Subcutaneous abdominal adipose tissue (tissue), 5 donors: ENCODE results near the gene GLIPR1.

Experiments
- H3K27ac ChIP-seq: one replicate; pipeline ENCODE4 v1.7.0; 2013; ENCODE audit warnings: low read depth, mild to moderate bottlenecking, inconsistent platforms, low read length, moderate library complexity
- H3K27me3 ChIP-seq, 5 donors: one replicate each; pipeline ENCODE4 v1.7.0; 2013; ENCODE audit warnings: low read length in 5 of 5, inconsistent platforms in 1 of 5; ENCODE audit not compliant: control insufficient read depth in 5 of 5, insufficient read depth in 4 of 5
- H3K36me3 ChIP-seq, 5 donors: one replicate each; pipeline ENCODE4 v1.7.0; 2013; ENCODE audit warnings: low read length in 5 of 5; ENCODE audit not compliant: control insufficient read depth in 5 of 5, insufficient read depth in 5 of 5
- H3K4me1 ChIP-seq, 5 donors: one replicate each; pipeline ENCODE4 v1.7.0; 2013; ENCODE audit warnings: low read length in 5 of 5, mild to moderate bottlenecking in 3 of 5, moderate library complexity in 1 of 5; ENCODE audit not compliant: control insufficient read depth in 5 of 5, insufficient read depth in 5 of 5
- H3K4me3 ChIP-seq, 5 donors: one replicate each; pipeline ENCODE4 v1.7.0; 2013; ENCODE audit warnings: low read length in 5 of 5, low read depth in 1 of 5
- H3K9ac ChIP-seq, 5 donors: one replicate each; pipeline ENCODE4 v1.7.0; 2013; ENCODE audit warnings: low read length in 5 of 5, mild to moderate bottlenecking in 4 of 5, moderate library complexity in 3 of 5
- H3K9me3 ChIP-seq, 5 donors: one replicate each; pipeline ENCODE4 v1.7.0; 2013; ENCODE audit warnings: low read length in 5 of 5; ENCODE audit not compliant: control insufficient read depth in 5 of 5
- donor health status: healthy.
- donor health status: healthy.
- donor health status: healthy.
- donor health status: healthy.
- donor health status: healthy.

The GLIPR1 gene

GRCh38 chr12:75487308-75487707, 6.8 kb downstream of the GLIPR1 start:
- Histone ChIP-seq H3K9me3 (no peaks in the 10 kb centered on the region), H3K36me3 (peaks cover 0 to 5% (median 0%) of the 10 kb centered on the region in 5 donors), H3K27ac (no peak overlapping the region), H3K9ac (no peak overlapping the region), H3K4me1 (peaks cover 0 to 9% (median 0%) of the 10 kb centered on the region in 5 donors), H3K27me3 (no peaks in the 10 kb centered on the region), H3K4me3 (no peak overlapping the region)

GRCh38 chr12:75488553-75488952, 8.0 kb downstream of the GLIPR1 start:
- Histone ChIP-seq H3K4me3 (no peak overlapping the region), H3K9ac (no peak overlapping the region), H3K27ac (no peak overlapping the region), H3K4me1 (peaks cover 0 to 6% (median 0%) of the 10 kb centered on the region in 5 donors), H3K27me3 (no peaks in the 10 kb centered on the region), H3K9me3 (no peaks in the 10 kb centered on the region), H3K36me3 (peaks cover 0 to 5% (median 3%) of the 10 kb centered on the region in 5 donors)

- Histone ChIP-seq H3K9ac (no peak overlapping the region), H3K9me3 (no peaks in the 10 kb centered on the region), H3K4me1 (peaks cover 0 to 6% (median 0%) of the 10 kb centered on the region in 5 donors), H3K36me3 (peaks cover 0 to 5% (median 3%) of the 10 kb centered on the region in 5 donors), H3K27ac (no peak overlapping the region), H3K27me3 (no peaks in the 10 kb centered on the region), H3K4me3 (no peak overlapping the region)
These were observed 8.6 kb downstream of the GLIPR1 start for GRCh38 chr12:75489187-75489586.

- Histone ChIP-seq H3K4me1 (peaks cover 0 to 6% (median 0%) of the 10 kb centered on the region in 5 donors), H3K4me3 (no peak overlapping the region), H3K9me3 (no peaks in the 10 kb centered on the region), H3K27me3 (no peaks in the 10 kb centered on the region), H3K9ac (no peak overlapping the region), H3K36me3 (peaks cover 0 to 10% (median 3%) of the 10 kb centered on the region in 5 donors), H3K27ac (no peak overlapping the region)
These were observed 9.2 kb downstream of the GLIPR1 start for GRCh38 chr12:75489613-75490210.

- H3K27ac ChIP-seq, result no peak overlapping the region
- H3K9ac ChIP-seq, result no peak overlapping the region
- no peaks in the 10 kb centered on the region for H3K27me3 ChIP-seq
- H3K4me1 ChIP-seq, result peaks cover 0 to 6% (median 0%) of the 10 kb centered on the region in 5 donors
- no peaks in the 10 kb centered on the region for H3K9me3 ChIP-seq
- H3K36me3 ChIP-seq, result peaks cover 4 to 20% (median 9%) of the 10 kb centered on the region in 5 donors
- no peak overlapping the region for H3K4me3 ChIP-seq
These were observed 10.6 kb downstream of the GLIPR1 start for GRCh38 chr12:75491169-75491568.

- H3K9me3 ChIP-seq, result no peaks in the 10 kb centered on the region
- H3K27me3 ChIP-seq, result no peaks in the 10 kb centered on the region
- H3K9ac ChIP-seq, result no peak overlapping the region
- H3K4me3 ChIP-seq, result no peak overlapping the region
- H3K4me1 ChIP-seq, result peaks cover 0 to 6% (median 2%) of the 10 kb centered on the region in 5 donors
- H3K27ac ChIP-seq, result no peak overlapping the region
- H3K36me3 ChIP-seq, result peaks cover 45 to 73% (median 60%) of the 10 kb centered on the region in 5 donors
These were observed 22.9 kb downstream of the GLIPR1 start for GRCh38 chr12:75503459-75503858.

GRCh38 chr12:75503866-75504265, 23.3 kb downstream of the GLIPR1 start:
- H3K4me3 ChIP-seq, result no peak overlapping the region
- H3K9me3 ChIP-seq, result no peaks in the 10 kb centered on the region
- H3K4me1 ChIP-seq, result peaks cover 0 to 10% (median 5%) of the 10 kb centered on the region in 5 donors
- H3K9ac ChIP-seq, result no peak overlapping the region
- no peak overlapping the region for H3K27ac ChIP-seq
- no peaks in the 10 kb centered on the region for H3K27me3 ChIP-seq
- H3K36me3 ChIP-seq, result peaks cover 45 to 69% (median 56%) of the 10 kb centered on the region in 5 donors

GRCh38 chr12:75505706-75506312, 25.3 kb downstream of the GLIPR1 start:
- no peaks in the 10 kb centered on the region for H3K27me3 ChIP-seq
- peaks cover 36 to 51% (median 43%) of the 10 kb centered on the region in 5 donors for H3K36me3 ChIP-seq
- H3K9ac ChIP-seq, result no peak overlapping the region
- H3K27ac ChIP-seq, result no peak overlapping the region
- peaks cover 0 to 25% (median 16%) of the 10 kb centered on the region in 5 donors for H3K4me1 ChIP-seq
- no peaks in the 10 kb centered on the region for H3K9me3 ChIP-seq
- no peak overlapping the region for H3K4me3 ChIP-seq

- Histone ChIP-seq H3K27me3 (no peaks in the 10 kb centered on the region), H3K4me3 (no peak overlapping the region), H3K9ac (no peak overlapping the region), H3K36me3 (peaks cover 23 to 38% (median 31%) of the 10 kb centered on the region in 5 donors), H3K4me1 (peaks cover 0 to 32% (median 20%) of the 10 kb centered on the region in 5 donors), H3K9me3 (no peaks in the 10 kb centered on the region), H3K27ac (no peak overlapping the region)
These were observed 26.5 kb downstream of the GLIPR1 start for GRCh38 chr12:75507086-75507485.

- Histone ChIP-seq H3K27me3 (no peaks in the 10 kb centered on the region), H3K4me1 (peaks cover 0 to 32% (median 20%) of the 10 kb centered on the region in 5 donors), H3K36me3 (peaks cover 14 to 27% (median 20%) of the 10 kb centered on the region in 5 donors), H3K4me3 (no peak overlapping the region), H3K27ac (no peak overlapping the region), H3K9me3 (no peaks in the 10 kb centered on the region), H3K9ac (peak overlapping the region in 1 of 5 donors; percentile 25)
These were observed 27.6 kb downstream of the GLIPR1 start for GRCh38 chr12:75508159-75508558.
